Keratinocyte (primary cell): ENCODE data around the gene CADM2.

Experiments
- EZH2 ChIP-seq: IDR thresholded peaks from one replicate; pipeline ENCODE4 v1.6.1; 2012; ENCODE audit warnings: inconsistent platforms, mild to moderate bottlenecking, low read length, moderate library complexity
- TF ChIP-seq, protein P1 (sequence below), 3 experiments: IDR thresholded peaks in 1 of 3; conservative IDR thresholded peaks in 1 of 3; optimal IDR thresholded peaks in 1 of 3; 2 replicates in 2 of 3; 3 replicates in 1 of 3; pipeline versions ENCODE3 to v1.5.1; 2011; ENCODE audit warnings: low read length in 3 of 3, mild to moderate bottlenecking in 3 of 3, moderate library complexity in 2 of 3, control low read depth in 1 of 3, inconsistent platforms in 1 of 3; ENCODE audit not compliant: insufficient read depth in 2 of 3; ENCODE audit errors: extremely low read depth in 1 of 3

DNA sequence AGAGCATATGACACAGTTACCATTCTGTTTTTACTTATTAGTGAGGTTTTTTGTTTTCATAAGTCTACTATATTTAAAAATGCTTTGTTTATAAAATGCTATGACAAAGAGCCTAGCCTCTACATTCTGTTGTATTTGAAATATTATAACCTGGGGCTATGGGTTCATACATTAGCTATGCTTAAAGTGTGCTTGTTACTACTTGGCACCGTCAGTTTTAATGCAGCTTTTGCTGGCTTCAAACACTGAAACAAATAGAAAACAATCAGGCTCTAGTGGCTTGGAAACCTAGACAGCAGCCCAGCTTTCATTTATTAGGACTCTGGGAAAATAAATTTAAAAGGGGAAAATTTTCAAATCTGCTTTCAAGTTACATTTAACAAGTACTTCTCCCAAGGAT, 635.9 kb downstream of the CADM2 start:
- TF ChIP-seq EZH2, result no peak
- TF ChIP-seq, protein P1, sequence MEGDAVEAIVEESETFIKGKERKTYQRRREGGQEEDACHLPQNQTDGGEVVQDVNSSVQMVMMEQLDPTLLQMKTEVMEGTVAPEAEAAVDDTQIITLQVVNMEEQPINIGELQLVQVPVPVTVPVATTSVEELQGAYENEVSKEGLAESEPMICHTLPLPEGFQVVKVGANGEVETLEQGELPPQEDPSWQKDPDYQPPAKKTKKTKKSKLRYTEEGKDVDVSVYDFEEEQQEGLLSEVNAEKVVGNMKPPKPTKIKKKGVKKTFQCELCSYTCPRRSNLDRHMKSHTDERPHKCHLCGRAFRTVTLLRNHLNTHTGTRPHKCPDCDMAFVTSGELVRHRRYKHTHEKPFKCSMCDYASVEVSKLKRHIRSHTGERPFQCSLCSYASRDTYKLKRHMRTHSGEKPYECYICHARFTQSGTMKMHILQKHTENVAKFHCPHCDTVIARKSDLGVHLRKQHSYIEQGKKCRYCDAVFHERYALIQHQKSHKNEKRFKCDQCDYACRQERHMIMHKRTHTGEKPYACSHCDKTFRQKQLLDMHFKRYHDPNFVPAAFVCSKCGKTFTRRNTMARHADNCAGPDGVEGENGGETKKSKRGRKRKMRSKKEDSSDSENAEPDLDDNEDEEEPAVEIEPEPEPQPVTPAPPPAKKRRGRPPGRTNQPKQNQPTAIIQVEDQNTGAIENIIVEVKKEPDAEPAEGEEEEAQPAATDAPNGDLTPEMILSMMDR (optimal IDR thresholded peaks at IDR 0.05 in 1 of 3, IDR thresholded peaks at IDR 0.05 in 1 of 3, conservative IDR thresholded peaks at IDR 0.05 in 1 of 3; ENCODE audit: extremely low read depth in 1 of 3, insufficient read depth in 2 of 3, low read length in 3 of 3), result no peak
